HEK293 (cell line): ENCODE data around the gene OTUD1.

Experiments used
- FEZF1 ChIP-seq: fragments of 450-650 bp; formaldehyde crosslinking; IDR thresholded peaks from 2 replicates; pipeline ENCODE4 v1.5.1; 2016; ENCODE audit warnings: missing biosample characterization, missing genetic modification characterization
- IKZF3 ChIP-seq: fragments of 450-650 bp; IDR thresholded peaks from 2 replicates; pipeline ENCODE4 v1.5.0; 2018; ENCODE audit warnings: missing biosample characterization, mild to moderate bottlenecking, missing genetic modification characterization, moderate library complexity
- ZNF169 ChIP-seq: fragments of 450-650 bp; formaldehyde crosslinking; IDR thresholded peaks from 2 replicates; pipeline ENCODE4 v1.5.1; 2016; ENCODE audit warnings: missing biosample characterization, missing genetic modification characterization
- ZNF2 ChIP-seq: fragments of 450-650 bp; formaldehyde crosslinking; IDR thresholded peaks from 2 replicates; pipeline ENCODE4 v1.5.1; 2016; ENCODE audit warnings: missing biosample characterization, missing genetic modification characterization
- ZNF324 ChIP-seq: fragments of 450-650 bp; formaldehyde crosslinking; IDR thresholded peaks from 2 replicates; pipeline ENCODE4 v1.5.1; 2016; ENCODE audit warnings: missing biosample characterization, missing genetic modification characterization
- ZNF518A ChIP-seq: fragments of 450-650 bp; formaldehyde crosslinking; conservative IDR thresholded peaks from 2 replicates; pipeline ENCODE4 v1.5.1; 2016; ENCODE audit warnings: low read depth, missing biosample characterization, missing genetic modification characterization
- ZNF660 ChIP-seq: fragments of 450-650 bp; IDR thresholded peaks from 2 replicates; pipeline ENCODE4 v1.5.1; 2018; ENCODE audit warnings: missing biosample characterization, mild to moderate bottlenecking, missing genetic modification characterization
- ZNF670 ChIP-seq: fragments of 450-650 bp; formaldehyde crosslinking; IDR thresholded peaks from 2 replicates; pipeline ENCODE4 v1.5.1; 2016; ENCODE audit warnings: missing biosample characterization, missing genetic modification characterization, low read depth
- ZNF792 ChIP-seq: fragments of 450-650 bp; formaldehyde crosslinking; IDR thresholded peaks from 2 replicates; pipeline ENCODE4 v1.5.1; 2016; ENCODE audit warnings: missing biosample characterization, missing genetic modification characterization

DNA sequence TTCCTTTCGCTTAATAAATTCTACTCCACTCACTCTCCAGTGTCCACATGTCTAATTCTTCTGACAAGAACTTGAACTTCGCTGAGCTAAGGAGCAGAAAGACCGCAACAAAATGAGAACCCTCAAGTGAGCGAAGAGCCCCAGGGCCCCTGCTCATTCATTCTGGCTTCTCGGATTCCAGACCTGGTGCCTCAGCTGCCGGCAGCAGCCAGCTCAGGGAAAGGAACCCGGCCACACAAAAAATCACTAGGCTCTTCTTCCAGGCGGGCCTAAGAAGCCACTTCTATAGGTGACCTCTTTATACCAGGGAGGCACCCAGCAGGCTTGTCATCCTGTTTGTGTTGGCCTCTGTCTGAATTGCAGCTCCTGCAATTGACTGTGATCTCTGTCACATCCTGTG is 33.3 kb downstream of the OTUD1 start:
- no peak for TF ChIP-seq ZNF324 (tag by site-specific recombination)
- no peak for TF ChIP-seq ZNF792 (tag by site-specific recombination)
- TF ChIP-seq ZNF2 (tag by site-specific recombination), result no peak
- TF ChIP-seq ZNF670 (tag by site-specific recombination), result no peak
- no peak for TF ChIP-seq ZNF169 (tag by site-specific recombination)
- TF ChIP-seq ZNF660, result no peak
- no peak for TF ChIP-seq IKZF3 (tag by site-specific recombination)
- no peak for TF ChIP-seq FEZF1 (tag by site-specific recombination)
- no peak for TF ChIP-seq ZNF518A (tag by site-specific recombination)
